NCI-H774 (cell line): ENCODE data around the gene ZNF30.
A peak's percentile ranks its signal among the peaks of the same experiment; 100 is the strongest.
"Not testable (repeated sequence)": the region's sequence is repeated elsewhere in the genome, so short reads cannot be mapped to it uniquely, and the experiment has no call there.

Experiments
- DNase-seq: peaks from one replicate; lab custom pipeline; 2025; lab: John Stamatoyannopoulos, UW

Gene ZNF30

GRCh38 chr19:34960103-34960805 lies 33.6 kb downstream of the ZNF30 start:
- no peak for DNase-seq

- DNase-seq: no peak
Observed at GRCh38 chr19:34960940-34961679, 34.4 kb downstream of the ZNF30 start.

GRCh38 chr19:34961775-34962686 lies 35.3 kb downstream of the ZNF30 start:
- DNase-seq: no peak

- DNase-seq: no peak
Observed at GRCh38 chr19:34962687-34963572, 36.2 kb downstream of the ZNF30 start.

GRCh38 chr19:34963573-34964406 lies 37.1 kb downstream of the ZNF30 start, which contains the start of gene ZNF792:
TSS of gene ZNF792 (minus strand) at chr19:34964229. CDS start at chr19:34963662, 567 bp downstream.
- DNase-seq: peak; percentile 32

- DNase-seq: no peak
Observed at GRCh38 chr19:34964598-34964997, 37.9 kb downstream of the ZNF30 start.

GRCh38 chr19:34965505-34965904 lies 38.8 kb downstream of the ZNF30 start:
- DNase-seq: not testable (repeated sequence)

GRCh38 chr19:34967551-34967950 lies 40.8 kb downstream of the ZNF30 start:
- DNase-seq: no peak

GRCh38 chr19:34969721-34970120 lies 43.0 kb downstream of the ZNF30 start:
- no peak for DNase-seq

GRCh38 chr19:34970185-34970780 lies 43.6 kb downstream of the ZNF30 start:
- DNase-seq: not testable (repeated sequence)

GRCh38 chr19:34972163-34972705 lies 45.5 kb downstream of the ZNF30 start:
- no peak for DNase-seq

GRCh38 chr19:34974646-34975045 lies 47.9 kb downstream of the ZNF30 start:
- DNase-seq: no peak

- DNase-seq: no peak
Observed at GRCh38 chr19:34975056-34975455, 48.4 kb downstream of the ZNF30 start.

GRCh38 chr19:34976611-34977010 lies 49.9 kb downstream of the ZNF30 start:
- no peak for DNase-seq

- peak; percentile 37 for DNase-seq
Observed at GRCh38 chr19:34979819-34980640, 53.3 kb downstream of the ZNF30 start.

GRCh38 chr19:34982275-34982674 lies 55.6 kb downstream of the ZNF30 start:
- DNase-seq: no peak

GRCh38 chr19:34983786-34984185 lies 57.1 kb downstream of the ZNF30 start:
- DNase-seq: no peak

GRCh38 chr19:34984287-34984686 lies 57.6 kb downstream of the ZNF30 start:
- DNase-seq: no peak
